Measurements from ENCODE around the gene TMEM138.

DNA sequence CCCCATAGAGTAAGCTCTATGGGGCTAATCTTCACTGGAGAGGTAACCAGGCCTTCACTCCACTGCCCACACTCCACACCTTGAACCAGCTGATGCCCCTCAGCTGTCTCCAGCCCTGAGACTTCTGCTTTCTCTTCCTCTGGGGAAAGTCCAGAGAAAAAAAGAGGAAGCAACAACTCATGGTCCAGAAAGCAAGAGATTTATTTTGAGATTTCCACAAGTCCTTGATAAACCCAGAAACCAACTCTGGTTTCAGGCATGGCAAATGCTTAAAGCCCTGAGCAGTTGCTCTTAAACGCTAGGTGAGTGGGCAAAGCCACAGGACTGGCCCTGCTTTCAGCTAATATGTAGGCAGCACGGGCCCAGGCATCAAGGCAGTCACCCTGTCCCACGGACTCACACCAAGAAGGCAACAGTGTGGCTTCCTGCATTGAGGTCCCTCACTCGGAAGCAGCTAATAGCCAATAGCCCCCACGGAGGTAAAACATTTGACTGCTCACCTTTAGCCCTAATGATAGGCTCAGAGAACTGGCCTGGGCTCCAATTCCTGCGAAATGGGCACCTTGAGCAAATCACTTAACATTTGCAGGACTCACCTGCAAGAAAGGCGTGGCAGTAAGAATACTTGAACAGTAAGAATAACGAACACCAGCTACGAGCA is 4.8 kb upstream of the TMEM138 start:
- TF ChIP-seq, protein P1, sequence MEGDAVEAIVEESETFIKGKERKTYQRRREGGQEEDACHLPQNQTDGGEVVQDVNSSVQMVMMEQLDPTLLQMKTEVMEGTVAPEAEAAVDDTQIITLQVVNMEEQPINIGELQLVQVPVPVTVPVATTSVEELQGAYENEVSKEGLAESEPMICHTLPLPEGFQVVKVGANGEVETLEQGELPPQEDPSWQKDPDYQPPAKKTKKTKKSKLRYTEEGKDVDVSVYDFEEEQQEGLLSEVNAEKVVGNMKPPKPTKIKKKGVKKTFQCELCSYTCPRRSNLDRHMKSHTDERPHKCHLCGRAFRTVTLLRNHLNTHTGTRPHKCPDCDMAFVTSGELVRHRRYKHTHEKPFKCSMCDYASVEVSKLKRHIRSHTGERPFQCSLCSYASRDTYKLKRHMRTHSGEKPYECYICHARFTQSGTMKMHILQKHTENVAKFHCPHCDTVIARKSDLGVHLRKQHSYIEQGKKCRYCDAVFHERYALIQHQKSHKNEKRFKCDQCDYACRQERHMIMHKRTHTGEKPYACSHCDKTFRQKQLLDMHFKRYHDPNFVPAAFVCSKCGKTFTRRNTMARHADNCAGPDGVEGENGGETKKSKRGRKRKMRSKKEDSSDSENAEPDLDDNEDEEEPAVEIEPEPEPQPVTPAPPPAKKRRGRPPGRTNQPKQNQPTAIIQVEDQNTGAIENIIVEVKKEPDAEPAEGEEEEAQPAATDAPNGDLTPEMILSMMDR (IDR thresholded peaks at IDR 0.05): no peak
- no peak for TF ChIP-seq POLR2A (IDR thresholded peaks at IDR 0.05)

Data from body of pancreas (tissue), 4 donors.